ENCODE measurements around the gene SP2.

DNA sequence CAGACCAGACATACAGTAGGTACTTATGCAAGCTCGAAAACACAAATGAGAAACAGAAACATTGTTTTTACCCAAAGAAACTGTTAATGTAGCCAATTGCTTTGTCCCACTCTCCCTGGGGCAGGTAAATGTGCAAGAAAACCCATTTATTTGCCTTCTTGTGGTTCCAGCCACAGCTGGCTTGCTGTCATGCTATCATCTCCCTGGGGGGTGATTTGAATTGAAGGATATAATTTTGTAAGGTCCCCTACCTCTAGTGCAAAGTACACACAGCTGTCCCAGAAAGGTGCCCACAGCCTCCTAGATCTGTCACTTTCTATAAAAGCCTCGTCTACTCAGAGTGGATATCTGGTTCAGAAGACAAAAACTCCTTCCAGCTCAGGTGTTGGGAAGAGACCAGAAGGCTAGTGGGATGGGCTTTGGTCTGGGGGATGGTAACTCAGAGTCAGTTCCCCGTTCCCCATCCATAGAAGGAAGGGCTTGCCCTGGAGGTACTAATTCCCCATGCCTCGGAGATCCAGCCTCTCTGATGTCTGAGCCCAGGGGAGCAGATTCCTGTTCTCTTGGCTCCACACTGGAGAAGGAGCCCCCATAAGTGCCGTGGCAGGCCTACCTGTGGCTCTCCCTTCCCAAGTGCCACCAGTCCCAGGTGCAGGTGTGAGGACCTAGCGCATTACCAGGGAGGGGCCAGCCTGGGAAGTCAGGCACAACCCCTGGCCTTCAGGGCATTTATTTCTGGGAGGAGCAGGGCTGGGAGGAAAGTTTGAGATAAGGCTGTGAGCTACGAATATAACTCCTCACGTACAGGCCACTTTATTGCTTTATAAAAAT lies 64.0 kb downstream of the SP2 start:
- TF ChIP-seq, protein P1, sequence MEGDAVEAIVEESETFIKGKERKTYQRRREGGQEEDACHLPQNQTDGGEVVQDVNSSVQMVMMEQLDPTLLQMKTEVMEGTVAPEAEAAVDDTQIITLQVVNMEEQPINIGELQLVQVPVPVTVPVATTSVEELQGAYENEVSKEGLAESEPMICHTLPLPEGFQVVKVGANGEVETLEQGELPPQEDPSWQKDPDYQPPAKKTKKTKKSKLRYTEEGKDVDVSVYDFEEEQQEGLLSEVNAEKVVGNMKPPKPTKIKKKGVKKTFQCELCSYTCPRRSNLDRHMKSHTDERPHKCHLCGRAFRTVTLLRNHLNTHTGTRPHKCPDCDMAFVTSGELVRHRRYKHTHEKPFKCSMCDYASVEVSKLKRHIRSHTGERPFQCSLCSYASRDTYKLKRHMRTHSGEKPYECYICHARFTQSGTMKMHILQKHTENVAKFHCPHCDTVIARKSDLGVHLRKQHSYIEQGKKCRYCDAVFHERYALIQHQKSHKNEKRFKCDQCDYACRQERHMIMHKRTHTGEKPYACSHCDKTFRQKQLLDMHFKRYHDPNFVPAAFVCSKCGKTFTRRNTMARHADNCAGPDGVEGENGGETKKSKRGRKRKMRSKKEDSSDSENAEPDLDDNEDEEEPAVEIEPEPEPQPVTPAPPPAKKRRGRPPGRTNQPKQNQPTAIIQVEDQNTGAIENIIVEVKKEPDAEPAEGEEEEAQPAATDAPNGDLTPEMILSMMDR (IDR thresholded peaks at IDR 0.05), result no peak
- no peak for TF ChIP-seq EZH2 (IDR thresholded peaks at IDR 0.05; ENCODE audit: borderline replicate concordance, insufficient read depth, low read depth, low read length, poor library complexity, severe bottlenecking)

Data from B cell (primary cell).